ENCODE measurements around the gene ERICH2. TPM values are rescaled to one million over a fixed set of nuclear protein-coding genes. Genes with fewer than 3 reads are reported as not detected.

Gene ERICH2
- polyA plus RNA-seq, 1 of the 3 experiments (the other 2 are of a cell fraction), result not detected

DNA sequence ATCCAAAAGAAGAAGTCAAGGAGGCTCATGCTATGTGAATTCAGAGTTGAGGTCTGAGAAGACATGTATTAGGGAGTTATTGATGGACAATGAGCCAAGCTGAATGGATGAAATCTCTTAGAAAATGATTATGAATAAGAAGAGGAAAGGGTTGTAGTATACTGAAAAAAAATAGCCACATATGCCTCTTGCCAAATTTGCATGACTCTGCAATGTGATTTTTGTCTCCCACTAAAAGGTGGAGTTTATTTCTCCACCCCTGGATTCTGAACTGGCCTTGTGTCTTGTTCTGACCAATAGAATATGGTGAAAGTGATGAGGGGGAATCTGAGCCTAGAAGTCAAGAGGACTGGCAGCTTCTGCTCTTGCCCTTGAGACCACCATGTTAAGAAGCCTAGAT, 8.6 kb upstream of the ERICH2 start:
- TF ChIP-seq NFIC (IDR thresholded peaks at IDR 0.05; ENCODE audit: borderline replicate concordance) (no peak), TEAD4 (IDR thresholded peaks at IDR 0.05; ENCODE audit: borderline replicate concordance, insufficient read depth) (no peak), TAF1 (IDR thresholded peaks at IDR 0.05; ENCODE audit: borderline replicate concordance, low read depth, low read length) (no peak), ELF1 (IDR thresholded peaks at IDR 0.05) (no peak), CHD2 (IDR thresholded peaks at IDR 0.05; ENCODE audit: low read length, partially characterized antibody) (no peak)
- TF ChIP-seq, protein P1, sequence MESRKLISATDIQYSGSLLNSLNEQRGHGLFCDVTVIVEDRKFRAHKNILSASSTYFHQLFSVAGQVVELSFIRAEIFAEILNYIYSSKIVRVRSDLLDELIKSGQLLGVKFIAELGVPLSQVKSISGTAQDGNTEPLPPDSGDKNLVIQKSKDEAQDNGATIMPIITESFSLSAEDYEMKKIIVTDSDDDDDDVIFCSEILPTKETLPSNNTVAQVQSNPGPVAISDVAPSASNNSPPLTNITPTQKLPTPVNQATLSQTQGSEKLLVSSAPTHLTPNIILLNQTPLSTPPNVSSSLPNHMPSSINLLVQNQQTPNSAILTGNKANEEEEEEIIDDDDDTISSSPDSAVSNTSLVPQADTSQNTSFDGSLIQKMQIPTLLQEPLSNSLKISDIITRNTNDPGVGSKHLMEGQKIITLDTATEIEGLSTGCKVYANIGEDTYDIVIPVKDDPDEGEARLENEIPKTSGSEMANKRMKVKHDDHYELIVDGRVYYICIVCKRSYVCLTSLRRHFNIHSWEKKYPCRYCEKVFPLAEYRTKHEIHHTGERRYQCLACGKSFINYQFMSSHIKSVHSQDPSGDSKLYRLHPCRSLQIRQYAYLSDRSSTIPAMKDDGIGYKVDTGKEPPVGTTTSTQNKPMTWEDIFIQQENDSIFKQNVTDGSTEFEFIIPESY (IDR thresholded peaks at IDR 0.05; ENCODE audit: borderline replicate concordance, low read depth), result no peak
- TF ChIP-seq, protein P2, sequence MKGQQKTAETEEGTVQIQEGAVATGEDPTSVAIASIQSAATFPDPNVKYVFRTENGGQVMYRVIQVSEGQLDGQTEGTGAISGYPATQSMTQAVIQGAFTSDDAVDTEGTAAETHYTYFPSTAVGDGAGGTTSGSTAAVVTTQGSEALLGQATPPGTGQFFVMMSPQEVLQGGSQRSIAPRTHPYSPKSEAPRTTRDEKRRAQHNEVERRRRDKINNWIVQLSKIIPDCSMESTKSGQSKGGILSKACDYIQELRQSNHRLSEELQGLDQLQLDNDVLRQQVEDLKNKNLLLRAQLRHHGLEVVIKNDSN (IDR thresholded peaks at IDR 0.05; ENCODE audit: borderline replicate concordance, low read depth), result no peak
- ChIA-PET CTCF (interaction anchor here (0.6 kb wide), 1 partner anchor 45 kb away, joined by 3 read pairs; no protein-coding TSS in a partner anchor), POLR2A (no interaction called here)

DNA sequence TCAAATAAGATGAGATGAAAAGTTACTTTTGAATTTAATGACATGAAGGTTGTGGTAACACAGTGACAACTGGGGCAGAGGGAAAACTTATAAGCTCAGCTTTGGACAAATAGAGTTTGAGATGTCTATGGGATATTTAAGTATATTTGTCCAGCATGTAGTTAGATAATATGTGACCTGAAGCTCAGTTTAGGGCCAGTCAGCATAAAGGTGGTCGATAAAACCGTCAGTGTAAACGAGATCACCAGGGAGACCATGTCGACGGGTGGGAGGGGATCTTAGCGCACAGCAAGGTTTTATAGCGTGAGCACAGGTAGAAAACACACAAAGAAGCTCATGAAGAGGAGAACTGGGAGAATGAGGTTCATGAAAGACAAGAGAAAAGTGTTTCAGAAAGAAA, 7.4 kb upstream of the ERICH2 start:
- 0 out of 2 replicates have a peak, but pooled peaks cover under 1% of the 10 kb centered on the region for H3K27me3 ChIP-seq (ENCODE audit: insufficient read depth)
- no peaks in the 10 kb centered on the region for H3K9me3 ChIP-seq
- no peaks in the 10 kb centered on the region for H3K9me2 ChIP-seq
- no peaks in the 10 kb centered on the region for H3F3A ChIP-seq (replicated peaks; ENCODE audit: insufficient read depth)
- WGBS (ENCODE audit: low lambda C conversion rate), result 28% methylated on average over 7 of the region's 7 CpGs
- no peak overlapping the region for H2AFZ ChIP-seq (ENCODE audit: low read depth)
- H3K79me2 ChIP-seq (ENCODE audit: insufficient read depth), result no peaks in the 10 kb centered on the region
- H3K27ac ChIP-seq (ENCODE audit: low read depth in 2 of 2, low read length in 1 of 2), result no peak overlapping the region
- TF ChIP-seq RCOR1 (IDR thresholded peaks at IDR 0.05; ENCODE audit: low read length) (no peak), GATA2 (CRISPR knock-in tag; IDR thresholded peaks at IDR 0.05) (no peak)
- TF ChIP-seq, protein P2 (IDR thresholded peaks at IDR 0.05; ENCODE audit: borderline replicate concordance, low read depth), result no peak
- H3K4me2 ChIP-seq, result no peak overlapping the region
- POLR2A ChIA-PET, result no interaction called here
- no peak for DNase-seq
- CTCF ChIA-PET, result interaction anchor here (0.6 kb wide), 1 partner anchor 23 kb away, joined by 4 read pairs; no protein-coding TSS in a partner anchor
- H3K4me1 ChIP-seq (ENCODE audit: control insufficient read depth in 1 of 2, insufficient read depth in 2 of 2, low read depth in 1 of 2, low read length in 1 of 2), result no peaks in the 10 kb centered on the region
- H3K9ac ChIP-seq, result no peak overlapping the region
- no peak overlapping the region for H3K4me3 ChIP-seq (ENCODE audit: low read depth in 2 of 2, low read length in 1 of 2)
- no peaks in the 10 kb centered on the region for H4K20me1 ChIP-seq (ENCODE audit: insufficient read depth)
- H3K36me3 ChIP-seq (replicated peaks in 1 of 2; ENCODE audit: control insufficient read depth in 1 of 2, insufficient read depth in 2 of 2, low read length in 1 of 2), result no peaks in the 10 kb centered on the region

More for the DNA sequence above, 8.6 kb upstream of the ERICH2 start:
- Histone ChIP-seq H3K79me2 (ENCODE audit: insufficient read depth) (no peaks in the 10 kb centered on the region), H2AFZ (ENCODE audit: low read depth) (no peak overlapping the region), H4K20me1 (ENCODE audit: insufficient read depth) (no peaks in the 10 kb centered on the region), H3K9ac (no peak overlapping the region), H3K4me2 (no peak overlapping the region), H3K27me3 (ENCODE audit: insufficient read depth) (no peaks in the 10 kb centered on the region; the same call in 1 of the 2 replicates), H3K27ac (ENCODE audit: low read depth in 2 of 2, low read length in 1 of 2) (no peak overlapping the region), H3K4me1 (ENCODE audit: control insufficient read depth in 1 of 2, insufficient read depth in 2 of 2, low read depth in 1 of 2, low read length in 1 of 2) (no peaks in the 10 kb centered on the region), H3F3A (replicated peaks; ENCODE audit: insufficient read depth) (no peaks in the 10 kb centered on the region), H3K9me2 (no peaks in the 10 kb centered on the region), H3K9me3 (no peaks in the 10 kb centered on the region), H3K36me3 (replicated peaks in 1 of 2; ENCODE audit: control insufficient read depth in 1 of 2, insufficient read depth in 2 of 2, low read length in 1 of 2) (no peaks in the 10 kb centered on the region), H3K4me3 (ENCODE audit: low read depth in 2 of 2, low read length in 1 of 2) (no peak overlapping the region)
- no peak for DNase-seq

Measured in SK-N-SH (cell line).